IPS-20b (cell line): Measurements from ENCODE around the gene SAMD14.
A peak's percentile ranks its signal among the peaks of the same experiment; 100 is the strongest.

Source experiments
- H3K27ac ChIP-seq: one replicate; pipeline ENCODE4 v1.5.1; 2013; ENCODE audit warnings: low read length
- H3K27me3 ChIP-seq: 2 replicates; pipeline ENCODE4 v1.6.1; 2013; ENCODE audit warnings: mild to moderate bottlenecking, low read length, inconsistent platforms; ENCODE audit not compliant: insufficient read depth
- H3K36me3 ChIP-seq: 2 replicates; pipeline ENCODE4 v1.6.1; 2013; ENCODE audit warnings: low read depth, mild to moderate bottlenecking, inconsistent platforms, low read length, moderate library complexity; ENCODE audit not compliant: insufficient read depth
- H3K4me1 ChIP-seq: 2 replicates; pipeline ENCODE4 v1.6.1; 2013; ENCODE audit warnings: mild to moderate bottlenecking, control low read depth, inconsistent platforms, low read length, moderate library complexity; ENCODE audit not compliant: insufficient read depth
- H3K4me3 ChIP-seq: 2 replicates; pipeline ENCODE4 v1.5.1; 2013; ENCODE audit warnings: mild to moderate bottlenecking, low read length, inconsistent platforms
- H3K9ac ChIP-seq: 2 replicates; pipeline ENCODE4 v1.6.1; 2013; ENCODE audit warnings: low read depth, mild to moderate bottlenecking, inconsistent platforms, low read length, moderate library complexity
- H3K9me3 ChIP-seq: 2 replicates; pipeline ENCODE4 v1.6.1; 2013; ENCODE audit warnings: mild to moderate bottlenecking, low read depth, low read length, inconsistent platforms; ENCODE audit not compliant: insufficient read depth

Gene SAMD14

DNA sequence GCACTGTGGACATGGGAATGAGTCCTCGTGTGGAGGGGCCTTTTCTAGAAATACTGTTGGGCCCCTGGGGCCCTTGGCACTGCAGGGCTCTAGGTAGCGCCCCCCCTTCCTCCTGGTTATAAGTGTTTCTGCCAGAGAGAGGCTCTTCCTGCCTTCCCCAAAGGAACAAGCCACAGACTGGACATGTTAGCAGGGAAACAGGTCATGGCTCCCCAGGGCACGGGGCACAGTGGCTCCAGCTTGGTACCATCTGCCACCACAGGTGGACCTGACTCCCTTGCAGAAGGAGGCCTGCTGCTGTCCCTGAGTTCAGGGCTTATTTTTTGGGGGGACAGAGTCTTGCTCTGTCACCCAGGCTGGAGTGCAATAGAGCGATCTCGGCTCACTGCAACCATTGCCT lies 26.0 kb downstream of the SAMD14 start:
- Histone ChIP-seq H3K4me3 (no peak overlapping the region), H3K27ac (no peak overlapping the region), H3K9ac (no peak overlapping the region), H3K9me3 (no peaks in the 10 kb centered on the region), H3K27me3 (no peaks in the 10 kb centered on the region), H3K4me1 (peaks cover 14% of the 10 kb centered on the region), H3K36me3 (no peaks in the 10 kb centered on the region)

DNA sequence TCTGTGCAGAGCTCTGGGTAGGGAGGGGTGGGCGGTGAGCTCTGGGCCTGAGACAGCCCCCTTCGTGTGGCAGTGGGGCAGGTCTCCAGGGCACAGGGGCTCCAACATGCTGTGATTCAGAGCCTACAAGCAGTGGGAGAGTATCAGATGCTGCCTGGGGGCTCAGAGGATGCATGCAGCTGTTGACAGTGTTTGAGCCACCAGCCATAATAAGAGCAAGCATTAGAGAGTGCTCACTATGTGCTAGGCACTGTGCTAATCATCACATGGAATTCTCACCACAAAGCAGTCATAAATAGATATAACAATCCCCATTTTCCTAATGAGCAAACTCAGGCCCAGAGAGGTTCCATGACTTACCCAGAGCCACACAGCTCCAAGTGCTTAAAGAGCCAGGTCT lies 26.7 kb downstream of the SAMD14 start:
- no peak overlapping the region for H3K4me3 ChIP-seq
- no peaks in the 10 kb centered on the region for H3K9me3 ChIP-seq
- H3K27ac ChIP-seq: no peak overlapping the region
- H3K36me3 ChIP-seq: no peaks in the 10 kb centered on the region; the same call in 1 of the 2 replicates
- H3K27me3 ChIP-seq: no peaks in the 10 kb centered on the region
- no peak overlapping the region for H3K9ac ChIP-seq
- H3K4me1 ChIP-seq: peaks cover 14% of the 10 kb centered on the region

DNA sequence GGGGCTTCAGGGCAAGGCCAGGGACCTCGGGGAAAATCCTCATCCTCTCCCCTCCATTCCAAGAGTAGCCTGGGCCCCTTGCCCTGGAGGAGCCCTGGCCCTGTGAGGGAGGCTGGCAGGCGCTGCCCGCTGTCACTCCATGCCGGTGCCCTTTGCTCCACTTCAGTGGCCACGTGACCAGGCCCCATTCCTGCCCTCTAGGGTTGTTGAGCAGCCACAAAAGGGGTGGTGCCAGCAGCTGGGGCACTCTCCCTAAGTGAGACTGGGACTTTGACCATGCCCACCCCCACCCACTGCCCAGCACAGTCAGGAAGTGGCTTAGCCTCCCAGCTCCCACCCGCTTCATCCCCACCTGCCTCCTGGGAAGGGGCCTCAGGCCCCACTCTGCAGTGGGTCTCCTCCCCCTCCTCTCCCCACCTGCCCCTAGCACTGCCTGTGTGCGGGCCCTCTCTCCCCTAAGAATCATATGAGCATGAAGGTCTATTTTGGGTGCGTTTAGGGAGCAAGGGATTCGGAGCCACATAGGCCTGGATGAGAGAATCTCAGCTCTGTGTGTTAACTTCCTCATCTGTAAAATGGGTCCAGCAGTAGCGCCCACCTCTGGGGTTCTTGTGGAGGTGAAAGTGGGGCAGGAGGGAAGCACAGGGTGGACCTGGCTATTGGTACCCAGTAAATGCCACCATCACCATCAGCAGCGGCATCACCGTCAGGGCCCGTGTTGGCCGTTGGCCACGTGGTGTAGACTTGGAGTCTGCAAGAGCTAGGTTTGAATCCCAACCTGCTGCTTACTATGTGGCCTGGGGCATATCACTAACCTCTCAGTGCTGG lies 27.6 kb downstream of the SAMD14 start:
- Histone ChIP-seq H3K9me3 (no peaks in the 10 kb centered on the region), H3K27ac (no peak overlapping the region)

GRCh38 chr17:50101346-50102163 lies 28.4 kb downstream of the SAMD14 start:
- peak overlapping the region; percentile 25; the same call in 1 of the 2 replicates for H3K4me3 ChIP-seq
- peaks cover 14% of the 10 kb centered on the region; the same call in 1 of the 2 replicates for H3K4me1 ChIP-seq
- H3K27ac ChIP-seq: no peak overlapping the region
- no peaks in the 10 kb centered on the region for H3K27me3 ChIP-seq
- no peak overlapping the region for H3K9ac ChIP-seq
- H3K9me3 ChIP-seq: no peaks in the 10 kb centered on the region
- peaks cover 4% of the 10 kb centered on the region; the same call in 1 of the 2 replicates for H3K36me3 ChIP-seq

More for the DNA sequence above, 27.6 kb downstream of the SAMD14 start:
- Histone ChIP-seq H3K36me3 (peaks cover 4% of the 10 kb centered on the region; the same call in 1 of the 2 replicates), H3K4me1 (peaks cover 14% of the 10 kb centered on the region; the same call in 1 of the 2 replicates), H3K4me3 (no peak overlapping the region), H3K27me3 (no peaks in the 10 kb centered on the region), H3K9ac (no peak overlapping the region)

DNA sequence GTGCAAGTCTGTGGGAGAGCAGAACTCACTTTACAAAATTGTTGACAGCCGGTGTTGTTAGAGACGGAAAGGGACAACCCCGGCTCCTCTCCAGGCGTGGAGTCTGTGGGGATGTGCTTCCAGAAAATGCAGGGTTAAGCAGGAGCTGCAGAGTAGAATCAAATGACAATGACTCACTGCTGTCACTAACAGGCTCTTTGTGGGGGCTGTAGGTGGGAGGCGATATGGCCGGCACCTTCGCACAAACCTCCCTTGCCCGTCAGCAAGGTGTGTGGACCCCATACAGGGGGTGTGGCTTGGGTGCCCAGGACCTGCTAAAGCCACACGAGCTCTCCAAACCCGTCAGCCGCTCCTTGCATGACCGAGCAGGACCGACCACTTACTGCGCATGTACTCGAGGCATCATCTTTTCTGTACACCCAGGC lies 29.0 kb downstream of the SAMD14 start:
- H3K36me3 ChIP-seq: peaks cover 4% of the 10 kb centered on the region; the same call in 1 of the 2 replicates
- no peaks in the 10 kb centered on the region for H3K9me3 ChIP-seq
- H3K9ac ChIP-seq: no peak overlapping the region; the same call in 1 of the 2 replicates
- peaks cover 17% of the 10 kb centered on the region; the same call in 1 of the 2 replicates for H3K4me1 ChIP-seq
- peak overlapping the region; percentile 25; the same call in 1 of the 2 replicates for H3K4me3 ChIP-seq
- no peaks in the 10 kb centered on the region for H3K27me3 ChIP-seq
- H3K27ac ChIP-seq: no peak overlapping the region

DNA sequence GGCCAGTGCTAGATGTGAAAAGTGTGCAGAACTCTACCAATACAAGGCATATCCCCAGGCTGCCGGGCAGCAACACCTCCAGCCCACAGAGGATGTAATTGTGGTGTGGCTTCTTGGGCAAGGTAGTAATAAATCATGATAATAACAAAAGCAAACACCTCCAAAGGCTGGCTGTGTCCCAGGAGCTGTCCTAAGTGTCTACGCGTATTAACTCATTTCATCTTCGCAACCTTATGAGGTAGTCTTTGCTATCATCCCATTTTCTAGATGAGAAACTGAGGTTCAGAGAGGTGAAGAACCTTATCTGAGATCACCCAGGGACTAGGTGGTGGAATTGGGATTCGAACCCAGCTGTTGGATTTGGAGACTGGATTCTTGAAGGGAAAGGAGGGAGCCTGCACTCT lies 29.5 kb downstream of the SAMD14 start:
- Histone ChIP-seq H3K9me3 (no peaks in the 10 kb centered on the region), H3K9ac (no peak overlapping the region; the same call in 1 of the 2 replicates), H3K27ac (no peak overlapping the region), H3K4me1 (peaks cover 17% of the 10 kb centered on the region; the same call in 1 of the 2 replicates), H3K27me3 (no peaks in the 10 kb centered on the region), H3K36me3 (peaks cover 4% of the 10 kb centered on the region; the same call in 1 of the 2 replicates), H3K4me3 (0 out of 2 replicates have a peak overlapping the region, but pooled peaks have one; percentile 25)

DNA sequence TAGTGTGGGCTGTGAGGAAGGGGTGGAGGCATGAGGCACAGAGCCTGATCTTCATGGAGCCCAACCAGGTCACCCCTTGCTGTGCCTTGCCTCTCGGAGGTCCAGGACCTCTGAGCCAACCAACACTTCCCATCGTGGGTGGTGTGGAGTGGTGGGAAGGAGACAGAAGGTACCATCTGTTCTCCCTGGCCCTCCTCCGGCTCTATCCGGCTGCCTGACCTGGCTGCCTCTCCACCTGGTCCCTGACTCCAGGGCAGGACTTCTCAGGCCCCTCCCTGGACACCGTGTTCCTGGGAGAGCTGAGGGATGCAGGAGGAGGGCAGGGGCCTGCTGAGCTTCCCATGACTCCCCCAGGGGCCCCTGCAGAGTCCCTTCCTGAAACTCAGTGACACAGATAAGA lies 31.0 kb downstream of the SAMD14 start:
- H3K27ac ChIP-seq: no peak overlapping the region
- H3K4me1 ChIP-seq: peaks cover 17% of the 10 kb centered on the region; the same call in 1 of the 2 replicates

GRCh38 chr17:50098583-50098982 lies 31.4 kb downstream of the SAMD14 start:
- H3K4me1 ChIP-seq: peaks cover 17% of the 10 kb centered on the region; the same call in 1 of the 2 replicates
- H3K4me3 ChIP-seq: no peak overlapping the region
- H3K9me3 ChIP-seq: no peaks in the 10 kb centered on the region
- peaks cover 4% of the 10 kb centered on the region; the same call in 1 of the 2 replicates for H3K36me3 ChIP-seq
- no peak overlapping the region for H3K27ac ChIP-seq
- no peaks in the 10 kb centered on the region for H3K27me3 ChIP-seq
- no peak overlapping the region for H3K9ac ChIP-seq

More for the DNA sequence above, 31.0 kb downstream of the SAMD14 start:
- Histone ChIP-seq H3K36me3 (peaks cover 4% of the 10 kb centered on the region; the same call in 1 of the 2 replicates), H3K27me3 (no peaks in the 10 kb centered on the region), H3K9me3 (no peaks in the 10 kb centered on the region), H3K9ac (no peak overlapping the region), H3K4me3 (no peak overlapping the region)

- Histone ChIP-seq H3K27me3 (no peaks in the 10 kb centered on the region), H3K36me3 (peaks cover 4% of the 10 kb centered on the region; the same call in 1 of the 2 replicates), H3K27ac (no peak overlapping the region), H3K4me3 (no peak overlapping the region), H3K9ac (no peak overlapping the region), H3K9me3 (no peaks in the 10 kb centered on the region), H3K4me1 (peaks cover 17% of the 10 kb centered on the region; the same call in 1 of the 2 replicates)
These were observed 32.0 kb downstream of the SAMD14 start for GRCh38 chr17:50097926-50098325.

- Histone ChIP-seq H3K9ac (no peak overlapping the region), H3K9me3 (no peaks in the 10 kb centered on the region), H3K4me3 (no peak overlapping the region), H3K36me3 (peaks cover 4% of the 10 kb centered on the region; the same call in 1 of the 2 replicates), H3K4me1 (peaks cover 17% of the 10 kb centered on the region; the same call in 1 of the 2 replicates), H3K27ac (no peak overlapping the region), H3K27me3 (no peaks in the 10 kb centered on the region)
These were observed 32.5 kb downstream of the SAMD14 start for GRCh38 chr17:50097455-50097854.

- no peak overlapping the region for H3K27ac ChIP-seq
- H3K4me3 ChIP-seq: no peak overlapping the region
- H3K4me1 ChIP-seq: peaks cover 16% of the 10 kb centered on the region; the same call in 1 of the 2 replicates
- no peak overlapping the region for H3K9ac ChIP-seq
- peaks cover 4% of the 10 kb centered on the region; the same call in 1 of the 2 replicates for H3K36me3 ChIP-seq
- H3K9me3 ChIP-seq: no peaks in the 10 kb centered on the region
- H3K27me3 ChIP-seq: no peaks in the 10 kb centered on the region
These were observed 33.2 kb downstream of the SAMD14 start for GRCh38 chr17:50096758-50097157.
